HG03460 (cell line): ENCODE data around the gene PHKG1.
"Not testable (repeated sequence)": the region's sequence is repeated elsewhere in the genome, so short reads cannot be mapped to it uniquely, and the experiment has no call there.

ENCODE experiments used
- ATAC-seq: cut with Tn5 transposase; IDR thresholded peaks from one replicate; pipeline ENCODE4 v1.9.1; 2021; ENCODE audit not compliant: unreplicated experiment

PHKG1 gene

DNA sequence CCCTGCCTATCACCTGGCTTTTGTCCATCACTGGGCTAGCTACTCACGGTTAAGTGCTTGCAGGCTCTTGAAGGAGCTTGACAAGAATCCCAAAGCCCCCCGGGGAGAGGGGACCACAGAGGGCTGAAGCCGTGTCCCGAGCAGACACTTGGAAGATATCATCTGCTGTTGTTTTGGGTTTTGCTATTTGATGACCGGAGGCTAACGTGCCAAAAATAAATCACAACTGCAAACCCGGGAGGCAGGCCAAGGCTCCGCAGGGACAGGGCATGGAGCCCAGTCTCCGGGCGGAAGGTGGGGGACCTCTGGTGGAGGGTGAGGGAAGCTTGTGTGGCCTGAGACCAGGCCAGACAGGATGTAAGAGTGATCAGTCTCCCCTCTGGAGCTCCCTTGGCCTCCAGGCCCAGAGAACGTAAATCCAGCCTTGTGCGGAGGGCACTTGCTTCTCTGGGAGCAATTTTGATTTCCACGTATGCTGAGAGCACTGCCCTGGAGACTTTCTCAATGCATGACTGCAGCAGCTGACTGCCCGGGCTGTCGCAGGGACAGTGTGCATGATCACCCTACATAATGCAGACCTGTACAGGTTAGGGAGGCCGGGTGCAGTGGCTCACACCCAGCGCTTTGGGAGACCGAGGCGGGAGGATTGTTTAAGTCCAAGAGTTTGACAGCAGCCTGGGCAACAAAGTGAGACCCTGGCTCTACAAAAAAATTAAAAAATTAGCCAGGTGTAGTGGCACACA is at the start of gene PHKG1:
Gene PHKG1, minus strand, starts transcription at position 164 of the 743 bp plus-strand sequence. CDS start 4,011 bp downstream, outside the sequence.
- no peak for ATAC-seq

DNA sequence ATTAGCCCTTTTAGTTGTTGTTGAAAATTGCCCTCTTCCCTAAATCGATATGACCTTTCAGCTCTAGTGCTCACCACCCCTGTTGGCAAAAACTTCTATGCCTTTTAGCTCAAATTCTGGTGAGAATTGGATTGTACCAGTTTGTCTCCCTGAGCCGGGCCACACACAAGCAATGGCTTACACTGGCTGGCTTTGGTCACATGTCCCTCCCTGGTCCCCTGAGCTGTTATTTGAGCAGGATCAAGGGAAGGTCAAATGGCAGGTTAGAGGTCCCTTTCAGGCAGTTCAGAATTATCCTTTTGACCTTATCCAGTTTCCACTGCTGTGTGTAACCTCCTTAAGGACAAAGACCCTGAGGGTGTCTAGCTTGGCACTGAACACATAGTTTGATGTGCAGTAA is 38.3 kb upstream of the PHKG1 start:
- ATAC-seq = not testable (repeated sequence)

DNA sequence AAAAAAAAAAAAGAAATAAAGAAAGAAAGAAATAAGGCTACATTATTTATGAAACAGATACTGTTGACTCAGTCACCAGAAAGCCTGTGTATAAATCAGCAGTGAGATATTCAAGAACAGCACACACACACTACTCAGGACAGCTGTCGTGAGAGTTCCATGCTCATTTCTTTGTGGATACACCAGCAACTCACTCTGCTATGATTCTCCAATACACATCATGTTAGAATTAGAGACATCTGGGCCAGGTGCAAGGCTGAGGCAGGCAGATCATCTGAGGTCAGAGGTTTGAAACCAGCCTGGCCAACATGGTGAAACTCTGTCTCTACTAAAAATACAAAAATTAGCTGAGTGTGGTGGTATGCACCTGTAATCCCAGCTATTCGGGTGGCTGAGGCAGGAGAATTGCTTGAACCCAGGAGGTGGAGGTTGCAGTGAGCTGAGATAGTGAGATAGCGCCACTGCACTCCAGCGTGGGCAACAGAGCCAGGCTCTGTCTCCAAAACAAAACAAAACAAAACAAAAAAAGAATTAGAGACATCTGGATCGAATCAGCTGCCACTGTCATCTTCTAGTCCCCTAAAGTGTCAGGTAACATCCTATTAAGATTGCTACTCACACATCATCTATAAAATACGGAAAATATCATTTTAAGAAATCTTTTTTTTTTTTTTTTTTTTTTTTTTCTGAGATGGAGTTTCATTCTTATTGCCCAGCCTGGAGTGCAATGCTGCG is 34.7 kb upstream of the PHKG1 start:
- ATAC-seq = no peak

DNA sequence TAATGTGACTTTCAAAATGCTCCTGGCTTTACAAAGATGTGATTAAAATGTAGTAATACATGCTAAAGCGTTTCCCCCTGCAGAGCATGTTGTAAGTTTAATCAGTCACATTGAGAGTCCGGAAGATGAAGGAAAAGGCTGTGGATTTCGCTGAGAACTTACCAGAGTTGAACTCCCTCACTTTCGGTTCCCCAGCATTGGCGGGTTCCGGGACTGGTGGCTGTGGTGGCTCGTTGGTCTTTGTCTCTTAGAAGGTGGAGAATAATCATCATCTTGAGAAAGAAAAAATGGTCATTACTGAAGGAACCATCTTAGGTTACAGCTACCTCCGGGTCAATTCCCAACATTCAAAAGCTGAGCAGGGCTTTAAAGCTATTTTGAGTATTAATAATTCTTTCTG is 33.1 kb upstream of the PHKG1 start:
- no peak for ATAC-seq

GRCh38 chr7:56124981-56125380 is 32.2 kb upstream of the PHKG1 start:
- ATAC-seq = no peak

DNA sequence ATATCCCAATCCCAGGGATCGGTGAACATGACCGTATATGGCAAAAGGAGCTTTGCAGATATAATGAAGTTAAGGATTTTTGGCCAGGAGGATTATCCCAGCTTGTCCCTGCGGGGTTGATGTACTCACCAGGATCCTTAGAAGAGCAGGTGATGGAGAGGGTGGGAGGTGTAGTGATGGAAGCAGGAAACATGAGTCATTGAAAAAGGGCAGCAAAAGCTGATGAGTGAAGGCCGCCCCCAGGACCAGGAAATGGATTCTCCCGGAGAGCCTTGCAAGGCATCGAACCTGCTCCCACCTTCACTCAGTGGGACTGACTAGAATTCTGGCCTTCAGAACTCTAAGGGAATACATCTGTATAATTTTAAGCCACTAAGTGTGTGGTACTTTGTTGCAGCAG is 28.7 kb upstream of the PHKG1 start:
- ATAC-seq = no peak

DNA sequence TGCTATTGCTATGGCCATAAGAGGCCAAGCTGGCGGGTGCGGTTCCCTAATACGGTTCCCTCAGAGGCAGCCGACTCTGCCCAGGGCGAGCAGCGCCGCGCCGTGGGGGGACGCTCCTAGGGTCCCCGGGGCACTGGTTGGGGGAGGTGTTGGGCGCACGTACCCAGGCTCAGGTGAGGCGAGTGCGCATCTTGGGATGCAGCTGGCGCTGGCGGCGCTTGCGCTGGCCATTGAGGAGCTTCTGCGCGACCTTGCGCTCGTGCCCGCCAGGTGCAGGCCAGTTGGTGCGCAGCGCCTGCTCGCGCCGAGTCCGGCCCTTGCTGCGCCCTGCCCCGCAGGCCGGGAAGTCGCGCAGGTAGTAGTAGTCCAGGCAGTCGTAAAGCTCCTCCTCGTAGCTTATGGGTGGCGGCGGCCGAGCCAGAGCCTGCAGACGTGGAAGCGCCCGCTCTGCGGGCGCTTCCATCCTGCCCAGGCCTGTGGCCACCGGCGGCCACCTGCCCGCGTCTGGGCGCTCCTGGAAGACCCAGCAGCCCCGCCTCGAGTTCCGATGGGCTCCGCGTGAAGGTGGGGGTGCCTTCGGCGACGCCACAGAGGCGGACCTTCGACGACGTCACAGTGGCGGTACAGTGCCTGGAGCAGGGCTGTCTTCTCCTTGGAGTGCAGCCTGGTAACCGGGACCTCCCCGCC is 23.2 kb upstream of the PHKG1 start, which contains the start of gene NUPR2:
Gene NUPR2, minus strand, starts transcription at position 566 of the 687 bp plus-strand sequence. Its CDS starts 103 bp downstream, at position 463.
- no peak for ATAC-seq

DNA sequence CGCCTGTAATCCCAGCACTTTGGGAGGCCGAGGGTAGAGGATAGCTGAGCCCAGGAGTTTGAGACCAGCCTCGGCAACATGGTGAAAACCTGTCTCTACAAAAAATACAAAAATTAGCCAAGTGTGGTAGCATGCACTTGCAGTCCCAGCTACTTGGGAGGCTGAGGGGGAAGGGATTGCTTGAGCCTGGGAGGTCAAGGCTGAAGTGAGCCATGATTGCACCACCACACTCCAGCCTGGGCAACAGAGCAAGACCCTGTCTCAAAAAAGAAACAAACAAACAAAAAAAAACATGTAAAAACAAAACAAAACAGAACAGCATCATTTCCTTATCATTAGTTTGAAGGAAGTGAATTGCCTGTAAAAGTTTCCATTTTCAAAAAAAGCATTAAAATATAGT is 19.5 kb upstream of the PHKG1 start:
- ATAC-seq = not testable (repeated sequence)

- no peak for ATAC-seq
These were observed 17.9 kb upstream of the PHKG1 start for GRCh38 chr7:56110611-56111010.

DNA sequence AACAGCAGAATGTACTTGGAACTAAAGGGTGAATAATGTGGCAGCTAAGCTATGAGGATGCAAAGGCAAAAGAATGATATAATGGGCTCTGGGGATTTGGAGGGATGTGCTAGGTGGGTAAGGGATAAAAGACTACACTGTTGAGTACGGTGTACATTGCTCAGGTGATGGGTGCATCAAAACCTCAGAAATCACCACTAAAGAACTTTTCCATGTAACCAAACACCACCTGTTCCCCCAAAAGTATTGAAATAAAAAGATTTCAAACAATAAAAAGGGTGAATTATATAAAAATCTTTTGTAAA is 15.2 kb upstream of the PHKG1 start:
- ATAC-seq = no peak

DNA sequence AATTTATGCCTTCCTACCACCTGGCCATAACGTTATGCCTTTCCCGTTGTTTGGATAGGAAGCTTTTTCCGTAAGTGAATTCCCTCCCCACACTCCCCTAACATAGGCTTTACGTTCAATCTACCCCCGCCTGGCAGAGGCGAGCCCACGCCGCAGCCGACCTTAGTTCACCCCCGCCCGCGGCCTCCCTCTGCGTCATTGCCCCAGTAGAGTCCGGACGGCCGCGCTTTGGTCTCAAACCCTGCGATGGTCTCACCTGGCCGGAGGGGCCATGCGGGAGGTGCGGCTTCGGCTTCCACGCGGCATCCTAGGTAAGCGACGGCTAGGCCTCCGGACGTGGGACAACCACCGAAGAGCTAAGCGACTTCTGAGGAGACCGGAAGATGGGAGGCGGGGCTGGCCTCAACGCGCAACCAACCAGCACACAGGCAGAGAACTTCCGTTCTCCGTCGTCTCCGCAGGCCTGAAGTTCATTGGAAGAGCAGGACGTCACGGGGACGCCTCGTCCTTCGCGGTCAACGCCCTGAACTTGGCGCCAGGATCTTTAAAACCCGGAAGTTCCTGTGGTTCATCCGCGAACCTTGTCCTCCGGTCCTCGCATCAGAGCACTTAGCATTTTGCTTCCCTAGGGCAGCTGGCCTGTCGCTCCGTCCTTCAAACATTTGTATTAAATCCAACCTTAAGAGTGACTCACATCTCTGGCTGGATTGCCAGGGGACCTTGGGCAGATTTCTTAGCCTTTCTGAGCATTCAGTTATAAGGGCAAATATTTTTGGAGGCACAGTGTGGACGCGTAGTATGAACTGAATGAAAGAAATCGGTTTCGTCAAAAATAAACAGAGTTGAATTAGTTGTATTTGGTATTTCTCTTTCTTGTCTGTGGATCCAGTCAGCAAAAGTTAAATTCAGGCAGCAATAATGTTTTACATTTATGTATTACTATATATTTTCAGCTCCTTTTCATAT is 13.6 kb upstream of the PHKG1 start, which contains the start of gene CHCHD2:
Gene CHCHD2, minus strand, starts transcription at position 369 of the 966 bp plus-strand sequence. Its CDS starts 63 bp downstream, at position 306.
- ATAC-seq = peak; percentile 99

GRCh38 chr7:56105508-56105907 is 12.8 kb upstream of the PHKG1 start:
- no peak for ATAC-seq

DNA sequence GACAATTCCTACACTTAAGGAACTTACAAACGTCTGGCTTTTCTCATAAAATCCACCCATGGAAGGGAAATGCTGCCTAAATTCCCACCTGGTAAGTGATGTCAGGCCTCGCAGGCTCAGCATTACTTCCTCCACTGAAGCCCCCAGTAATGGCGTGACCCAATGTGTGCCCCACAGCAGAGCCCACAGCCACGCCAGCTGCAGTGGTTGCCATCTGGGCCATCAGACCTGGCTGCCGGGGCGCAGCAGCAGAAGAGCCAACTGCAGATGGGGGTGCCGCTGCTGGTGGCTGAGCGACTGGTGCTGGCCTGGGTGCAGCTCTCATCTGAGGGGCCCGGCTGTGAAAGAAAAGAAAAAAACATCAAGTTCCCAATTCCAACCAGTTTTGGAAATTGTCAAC is 11.4 kb upstream of the PHKG1 start:
- not testable (repeated sequence) for ATAC-seq

DNA sequence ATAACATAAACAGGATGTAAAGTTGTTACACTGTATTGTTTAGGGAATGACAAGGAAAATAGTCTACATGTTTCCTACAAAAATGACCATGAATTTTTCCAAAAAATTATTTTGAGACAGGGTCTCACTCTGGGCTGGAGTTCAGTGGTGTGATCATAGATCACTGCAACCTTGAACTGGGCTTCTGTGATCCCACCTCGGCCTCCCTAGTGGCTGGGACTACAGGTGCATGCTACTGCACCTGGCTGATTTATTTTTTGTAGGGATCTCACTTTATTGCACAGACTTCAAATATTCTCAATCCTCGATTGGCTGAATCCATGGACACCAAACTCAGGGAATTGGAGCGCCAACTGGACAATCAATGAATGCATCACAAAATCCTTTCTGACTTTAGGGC is 6.9 kb upstream of the PHKG1 start:
- no peak for ATAC-seq

- not testable (repeated sequence) for ATAC-seq
These were observed 5.6 kb upstream of the PHKG1 start for GRCh38 chr7:56098187-56099008.

DNA sequence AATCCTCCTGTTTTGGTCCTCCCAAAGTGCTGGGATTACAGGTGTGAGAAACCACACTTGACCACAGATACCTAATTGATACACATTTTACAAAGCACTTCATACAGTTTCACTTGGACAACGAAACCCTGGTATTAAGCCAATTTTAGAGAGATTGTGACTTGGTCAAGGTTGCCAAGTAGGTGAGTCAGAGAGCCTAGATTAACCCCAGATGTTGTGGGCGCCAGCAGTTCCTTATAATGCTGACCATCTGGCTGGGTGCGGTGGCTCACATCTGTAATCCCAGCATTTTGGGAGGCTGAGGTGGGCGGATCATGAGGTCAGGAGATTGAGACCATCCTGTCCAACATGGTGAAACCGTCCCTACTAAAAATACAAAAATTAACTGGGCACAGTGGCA is 4.9 kb upstream of the PHKG1 start:
- no peak for ATAC-seq

DNA sequence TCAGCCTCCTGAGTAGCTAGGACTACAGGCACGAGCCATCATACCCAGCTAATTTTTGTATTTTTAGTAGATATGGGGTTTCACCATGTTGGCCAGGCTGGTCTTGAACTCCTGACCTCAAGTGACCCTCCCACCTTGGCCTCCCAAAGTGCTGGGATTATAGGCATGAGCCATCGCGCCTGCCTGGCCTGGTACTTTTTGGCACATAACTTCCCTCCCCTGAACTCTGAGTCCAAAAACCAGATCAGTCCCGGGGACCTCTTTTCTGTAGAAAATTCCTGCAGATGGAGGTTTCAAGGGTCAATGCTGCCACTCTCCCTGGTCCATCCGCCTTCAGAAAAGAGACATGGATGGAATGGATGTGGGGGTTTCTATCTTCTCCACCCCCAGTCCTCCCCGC is 364 bp downstream of the PHKG1 start:
- not testable (repeated sequence) for ATAC-seq

- ATAC-seq = no peak
These were observed 1.2 kb downstream of the PHKG1 start for GRCh38 chr7:56091591-56091990.

GRCh38 chr7:56087445-56087844 is 5.3 kb downstream of the PHKG1 start:
- no peak for ATAC-seq

DNA sequence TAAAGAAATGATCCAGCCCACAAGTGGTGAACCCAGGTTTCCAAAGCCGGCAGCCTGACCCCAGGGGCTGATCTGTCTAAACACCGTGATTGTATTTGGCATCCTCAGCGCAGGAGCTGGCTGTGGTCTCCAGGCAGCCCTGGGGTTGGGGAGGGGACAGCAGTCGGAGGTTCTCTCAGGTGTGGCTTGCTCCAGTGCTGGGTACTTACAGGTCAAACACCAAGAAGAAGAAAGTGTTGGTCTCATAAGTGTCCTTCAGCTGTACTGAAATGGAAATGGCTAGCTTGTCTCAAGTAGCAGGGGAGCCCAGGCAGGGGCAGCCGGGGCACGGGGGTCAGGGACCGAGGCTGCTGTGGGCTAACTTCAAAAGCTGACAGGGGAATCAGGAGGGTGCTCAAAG is 6.0 kb downstream of the PHKG1 start:
- ATAC-seq = no peak
